Measurements from ENCODE around the gene LIMD2. TPM values are rescaled to one million over a fixed set of nuclear protein-coding genes. Genes with fewer than 3 reads are reported as not detected.

Gene LIMD2
- total RNA-seq, 4 donors from 2014 or later, result 3.8 to 23.2 (median 11.8) TPM

GRCh38 chr17:63694229-63694949, 5.5 kb downstream of the LIMD2 start:
- DNase-seq, result no peak
- Histone ChIP-seq H3K27ac (no peak overlapping the region), H3K36me3 (no peaks in the 10 kb centered on the region), H3K4me3 (no peak overlapping the region), H3K27me3 (no peaks in the 10 kb centered on the region), H3K9me3 (no peaks in the 10 kb centered on the region), H3K4me1 (no peaks in the 10 kb centered on the region)
- intact Hi-C loops (cut with DNase I; ENCODE audit: low total_unique reads), result no loop called here
- TF ChIP-seq CTCF (IDR thresholded peaks at IDR 0.05) (no peak), POLR2A (IDR thresholded peaks at IDR 0.05) (no peak)

DNA sequence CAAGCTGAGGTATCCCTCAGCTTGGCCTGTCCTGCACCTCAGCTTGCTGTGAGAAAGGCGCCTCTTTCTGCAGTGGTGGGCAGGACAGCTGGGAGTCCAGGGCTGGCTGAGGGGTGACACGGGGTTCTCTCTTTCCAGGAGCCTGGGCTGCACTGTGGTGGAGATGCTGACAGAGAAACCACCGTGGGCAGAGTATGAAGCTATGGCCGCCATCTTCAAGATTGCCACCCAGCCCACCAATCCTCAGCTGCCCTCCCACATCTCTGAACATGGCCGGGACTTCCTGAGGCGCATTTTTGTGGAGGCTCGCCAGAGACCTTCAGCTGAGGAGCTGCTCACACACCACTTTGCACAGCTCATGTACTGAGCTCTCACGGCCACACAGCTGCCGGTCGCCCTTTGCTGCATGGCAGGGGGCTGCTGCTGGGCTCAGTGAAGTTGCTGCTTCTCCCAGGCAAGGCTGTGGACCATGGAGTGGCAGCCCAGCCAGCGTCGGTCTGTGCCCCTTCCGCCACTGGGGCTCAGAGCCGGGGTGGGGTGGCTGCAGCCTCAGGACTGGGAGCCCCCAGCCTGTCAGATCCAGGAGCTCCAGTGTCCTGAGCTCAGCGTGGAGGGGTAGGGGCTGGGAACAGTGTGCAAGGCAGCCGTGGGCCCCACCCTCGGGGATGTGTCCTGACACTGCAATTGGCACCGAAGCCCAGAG, 6.4 kb downstream of the LIMD2 start:
- no peaks in the 10 kb centered on the region for H3K27me3 ChIP-seq
- no peak overlapping the region for H3K27ac ChIP-seq
- intact Hi-C loops (cut with DNase I; ENCODE audit: low total_unique reads), result no loop called here
- no peak for TF ChIP-seq POLR2A (IDR thresholded peaks at IDR 0.05)
- no peak for TF ChIP-seq CTCF (IDR thresholded peaks at IDR 0.05)
- no peak overlapping the region for H3K4me3 ChIP-seq
- DNase-seq, result no peak
- no peaks in the 10 kb centered on the region for H3K36me3 ChIP-seq
- no peaks in the 10 kb centered on the region for H3K9me3 ChIP-seq
- H3K4me1 ChIP-seq, result no peaks in the 10 kb centered on the region

DNA sequence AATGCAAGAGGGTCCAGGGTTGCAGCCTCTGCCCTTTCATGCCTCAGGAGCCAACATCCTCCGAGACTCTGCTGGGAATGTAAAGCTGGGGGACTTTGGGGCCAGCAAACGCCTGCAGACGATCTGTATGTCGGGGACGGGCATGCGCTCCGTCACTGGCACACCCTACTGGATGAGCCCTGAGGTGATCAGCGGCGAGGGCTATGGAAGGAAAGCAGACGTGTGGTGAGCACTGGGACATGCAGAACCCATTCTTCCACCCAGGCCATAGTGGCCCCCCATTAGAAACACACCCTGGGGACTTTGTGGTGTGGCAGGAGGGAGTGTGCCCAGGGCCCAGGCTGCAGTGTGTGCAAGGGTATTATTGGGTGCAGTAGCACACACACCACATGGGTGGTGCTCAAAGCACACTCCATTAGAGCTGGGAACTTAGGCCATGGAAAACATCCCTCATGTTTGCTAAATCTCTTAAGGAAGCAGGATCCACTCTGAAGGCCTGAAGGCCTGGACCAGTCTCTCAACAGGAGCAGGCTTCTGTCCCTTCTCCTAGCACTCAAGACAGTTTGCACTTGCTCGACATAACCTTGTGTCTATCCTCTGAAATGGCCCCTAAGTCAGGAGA, 7.6 kb downstream of the LIMD2 start:
- H3K36me3 ChIP-seq, result no peaks in the 10 kb centered on the region
- H3K4me1 ChIP-seq, result no peaks in the 10 kb centered on the region
- intact Hi-C loops (cut with DNase I; ENCODE audit: low total_unique reads), result no loop called here
- no peak overlapping the region for H3K4me3 ChIP-seq
- H3K27me3 ChIP-seq, result no peaks in the 10 kb centered on the region
- H3K9me3 ChIP-seq, result no peaks in the 10 kb centered on the region
- no peak overlapping the region for H3K27ac ChIP-seq
- no peak for DNase-seq
- no peak for TF ChIP-seq POLR2A (IDR thresholded peaks at IDR 0.05)
- TF ChIP-seq CTCF (IDR thresholded peaks at IDR 0.05), result no peak

- Histone ChIP-seq H3K9me3 (no peaks in the 10 kb centered on the region), H3K36me3 (no peaks in the 10 kb centered on the region), H3K4me3 (no peak overlapping the region), H3K27me3 (no peaks in the 10 kb centered on the region), H3K4me1 (peaks cover 0 to 2% of the 10 kb centered on the region in 2 donors), H3K27ac (no peak overlapping the region)
- intact Hi-C loops (cut with DNase I; ENCODE audit: low total_unique reads), result no loop called here
- no peak for DNase-seq
- no peak for TF ChIP-seq CTCF (IDR thresholded peaks at IDR 0.05)
- TF ChIP-seq POLR2A (IDR thresholded peaks at IDR 0.05), result no peak
These were observed 10.4 kb downstream of the LIMD2 start for GRCh38 chr17:63689479-63689878.
